ENCODE measurements around the gene BTG4. TPM values are rescaled to one million over a fixed set of nuclear protein-coding genes. Genes with fewer than 3 reads are reported as not detected.

The BTG4 gene
- total RNA-seq, 1 experiment from 2014 or later: not detected

DNA sequence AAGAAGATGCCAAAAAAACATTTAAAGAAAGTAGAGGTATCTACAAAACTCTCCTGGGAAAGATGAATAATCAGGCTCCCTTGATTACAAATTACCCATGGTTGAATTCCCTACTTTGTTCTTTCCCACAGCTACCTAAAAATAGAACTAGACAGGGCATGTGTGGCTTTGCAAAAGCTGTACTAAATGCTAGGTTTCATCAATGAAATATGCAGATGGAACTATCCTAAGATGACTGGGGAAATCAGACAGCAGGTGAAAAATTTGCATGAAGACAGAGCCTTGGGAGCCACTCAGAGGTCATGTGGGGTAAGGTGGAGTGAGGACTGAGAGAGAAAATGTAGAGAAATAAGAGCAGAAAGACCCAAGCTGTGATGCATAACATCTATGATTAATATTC lies 43.1 kb upstream of the BTG4 start:
- Histone ChIP-seq H3K4me1 (ENCODE audit: control insufficient read depth in 1 of 2, insufficient read depth in 2 of 2, low read length in 2 of 2) (peaks cover 0 to 9% of the 10 kb centered on the region in 2 experiments; a peak in 2 of 4 replicates), H3K27ac (ENCODE audit: low read depth, low read length) (no peak overlapping the region), H3K4me3 (replicated peaks in 1 of 2; ENCODE audit: low read depth in 1 of 2, low read length in 2 of 2) (no peak overlapping the region), H4K20me1 (ENCODE audit: insufficient read depth) (no peaks in the 10 kb centered on the region), H2AFZ (ENCODE audit: low read depth, low read length, poor library complexity, severe bottlenecking) (no peak overlapping the region), H3K79me2 (ENCODE audit: insufficient read depth, low read length) (no peaks in the 10 kb centered on the region), H3K4me2 (ENCODE audit: low read length) (no peak overlapping the region), H3K9ac (ENCODE audit: low read length) (no peak overlapping the region), H3K36me3 (ENCODE audit: control insufficient read depth in 1 of 2, insufficient read depth in 2 of 2, low read length in 2 of 2) (no peaks in the 10 kb centered on the region), H3K9me2 (ENCODE audit: insufficient read depth) (no peaks in the 10 kb centered on the region; the same call in 1 of the 2 replicates), H3K9me3 (ENCODE audit: control insufficient read depth in 1 of 2, insufficient read depth in 1 of 2, low read depth in 1 of 2, low read length in 2 of 2) (no peaks in the 10 kb centered on the region; a peak in 1 of 4 replicates), H3K27me3 (ENCODE audit: insufficient read depth, low read length) (no peaks in the 10 kb centered on the region)
- no peak for DNase-seq (ENCODE audit: low read depth, low spot score)
- BruUV-seq (replicated peaks): no TSS peak
- intact Hi-C loops (cut with micrococcal nuclease): no loop called here
- ChIA-PET RAD21 (ENCODE audit: low non-redundant PET in 1 of 2, low total read pairs in 2 of 2, uncharacterized antibody in 2 of 2, unreplicated experiment in 2 of 2) (no interaction called here), POLR2A (no interaction called here), CTCF (no interaction called here)
- TF ChIP-seq EZH2phosphoT487 (IDR thresholded peaks at IDR 0.05; ENCODE audit: borderline replicate concordance) (no peak), EZH2 (IDR thresholded peaks at IDR 0.05) (no peak), ZNF274 (IDR thresholded peaks at IDR 0.05; ENCODE audit: low read depth, low read length) (no peak), JUND (IDR thresholded peaks at IDR 0.05) (no peak), POLR2AphosphoS5 (IDR thresholded peaks at IDR 0.05; ENCODE audit: low read depth, low read length) (no peak), CBX3 (IDR thresholded peaks at IDR 0.05; ENCODE audit: low read depth) (no peak), MAX (IDR thresholded peaks at IDR 0.05) (no peak), TCF7L2 (IDR thresholded peaks at IDR 0.05; ENCODE audit: borderline replicate concordance, extremely low read depth, insufficient read depth, insufficient read length) (no peak), CEBPB (IDR thresholded peaks at IDR 0.05; ENCODE audit: low read depth) (no peak), SRF (IDR thresholded peaks at IDR 0.05; ENCODE audit: low read depth) (no peak), SIN3A (IDR thresholded peaks at IDR 0.05; ENCODE audit: low read depth) (no peak), FOSL1 (IDR thresholded peaks at IDR 0.05; ENCODE audit: low read depth) (no peak), POLR2A (IDR thresholded peaks at IDR 0.05; ENCODE audit: borderline replicate concordance, extremely low read depth, insufficient read depth, insufficient read length) (no peak), SP1 (IDR thresholded peaks at IDR 0.05; ENCODE audit: low read depth) (no peak), EGR1 (IDR thresholded peaks at IDR 0.05; ENCODE audit: low read depth) (no peak), ZFX (IDR thresholded peaks at IDR 0.05) (no peak), RAD21 (IDR thresholded peaks at IDR 0.05; ENCODE audit: low read depth) (no peak), YY1 (IDR thresholded peaks at IDR 0.05; ENCODE audit: extremely low read depth, insufficient replicate concordance, low read depth, low read length) (no peak)
- TF ChIP-seq, protein P1, sequence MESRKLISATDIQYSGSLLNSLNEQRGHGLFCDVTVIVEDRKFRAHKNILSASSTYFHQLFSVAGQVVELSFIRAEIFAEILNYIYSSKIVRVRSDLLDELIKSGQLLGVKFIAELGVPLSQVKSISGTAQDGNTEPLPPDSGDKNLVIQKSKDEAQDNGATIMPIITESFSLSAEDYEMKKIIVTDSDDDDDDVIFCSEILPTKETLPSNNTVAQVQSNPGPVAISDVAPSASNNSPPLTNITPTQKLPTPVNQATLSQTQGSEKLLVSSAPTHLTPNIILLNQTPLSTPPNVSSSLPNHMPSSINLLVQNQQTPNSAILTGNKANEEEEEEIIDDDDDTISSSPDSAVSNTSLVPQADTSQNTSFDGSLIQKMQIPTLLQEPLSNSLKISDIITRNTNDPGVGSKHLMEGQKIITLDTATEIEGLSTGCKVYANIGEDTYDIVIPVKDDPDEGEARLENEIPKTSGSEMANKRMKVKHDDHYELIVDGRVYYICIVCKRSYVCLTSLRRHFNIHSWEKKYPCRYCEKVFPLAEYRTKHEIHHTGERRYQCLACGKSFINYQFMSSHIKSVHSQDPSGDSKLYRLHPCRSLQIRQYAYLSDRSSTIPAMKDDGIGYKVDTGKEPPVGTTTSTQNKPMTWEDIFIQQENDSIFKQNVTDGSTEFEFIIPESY (IDR thresholded peaks at IDR 0.05; ENCODE audit: extremely low read depth, insufficient replicate concordance, low read length): no peak
- TF ChIP-seq, protein P2, sequence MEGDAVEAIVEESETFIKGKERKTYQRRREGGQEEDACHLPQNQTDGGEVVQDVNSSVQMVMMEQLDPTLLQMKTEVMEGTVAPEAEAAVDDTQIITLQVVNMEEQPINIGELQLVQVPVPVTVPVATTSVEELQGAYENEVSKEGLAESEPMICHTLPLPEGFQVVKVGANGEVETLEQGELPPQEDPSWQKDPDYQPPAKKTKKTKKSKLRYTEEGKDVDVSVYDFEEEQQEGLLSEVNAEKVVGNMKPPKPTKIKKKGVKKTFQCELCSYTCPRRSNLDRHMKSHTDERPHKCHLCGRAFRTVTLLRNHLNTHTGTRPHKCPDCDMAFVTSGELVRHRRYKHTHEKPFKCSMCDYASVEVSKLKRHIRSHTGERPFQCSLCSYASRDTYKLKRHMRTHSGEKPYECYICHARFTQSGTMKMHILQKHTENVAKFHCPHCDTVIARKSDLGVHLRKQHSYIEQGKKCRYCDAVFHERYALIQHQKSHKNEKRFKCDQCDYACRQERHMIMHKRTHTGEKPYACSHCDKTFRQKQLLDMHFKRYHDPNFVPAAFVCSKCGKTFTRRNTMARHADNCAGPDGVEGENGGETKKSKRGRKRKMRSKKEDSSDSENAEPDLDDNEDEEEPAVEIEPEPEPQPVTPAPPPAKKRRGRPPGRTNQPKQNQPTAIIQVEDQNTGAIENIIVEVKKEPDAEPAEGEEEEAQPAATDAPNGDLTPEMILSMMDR (IDR thresholded peaks at IDR 0.05 in 2 of 3, conservative IDR thresholded peaks at IDR 0.05 in 1 of 3; ENCODE audit: borderline replicate concordance in 1 of 3, insufficient read depth in 1 of 3, low read depth in 2 of 3, low read length in 2 of 3): no peak
- no peak for ATAC-seq

Measured in HCT116 (cell line).